Activated B cell treated with CpG ODN at 0.5 μM for 24 hours (primary cell): ENCODE measurements around the gene NEK6. TPM values are rescaled to one million over a fixed set of nuclear protein-coding genes. Genes with fewer than 3 reads are reported as not detected.

ENCODE experiments used
- ATAC-seq: fragments of 200-7000 bp; cut with Tn5 transposase; one replicate; pipeline ENCODE4 v1.10.0; 2021; ENCODE audit warnings: low read depth, mild to moderate bottlenecking, moderate library complexity
- CTCF ChIA-PET: fragments of 350-600 bp; sonication (Branson Sonifier 250); formaldehyde crosslinking; loops from one replicate; lab custom pipeline; 2021; ENCODE audit warnings: antibody characterized with exemption; lab: Charles Lee
- POLR2A ChIA-PET: fragments of 350-600 bp; sonication (Branson Sonifier 250); formaldehyde crosslinking; loops from one replicate; lab custom pipeline; 2021; ENCODE audit warnings: antibody characterized with exemption; lab: Charles Lee
- DNase-seq: peaks from one replicate; pipeline ENCODE4 v3.0.0; 2022
- H3K27ac Mint-ChIP-seq: one replicate; pipeline ENCODE4 v1.8.0; 2020; ENCODE audit warnings: mixed read lengths
- H3K27me3 Mint-ChIP-seq: one replicate; pipeline ENCODE4 v1.8.0; 2021; ENCODE audit warnings: mixed read lengths
- H3K36me3 Mint-ChIP-seq: one replicate; pipeline ENCODE4 v1.8.0; 2021; ENCODE audit warnings: low read depth, mixed read lengths
- H3K4me1 Mint-ChIP-seq: one replicate; pipeline ENCODE4 v1.8.0; 2021; ENCODE audit warnings: mixed read lengths
- H3K4me3 Mint-ChIP-seq: one replicate; pipeline ENCODE4 v1.8.0; 2020; ENCODE audit warnings: mild to moderate bottlenecking, mixed read lengths
- H3K9me3 Mint-ChIP-seq: one replicate; pipeline ENCODE4 v1.8.0; 2020; ENCODE audit warnings: mixed read lengths
- intact Hi-C: fragments of 100-400 bp; cut with micrococcal nuclease; formaldehyde crosslinking; loops from one replicate; pipeline ENCODE4 v1.15.1; 2024
- total RNA-seq: library from RNA; stranded (reverse); gene quantifications from 2 replicates; pipeline ENCODE4 v1.2.3, GENCODE V29; 2022
- TF ChIP-seq, protein P1 (sequence below): fragments of 200-600 bp; IDR thresholded peaks from one replicate; pipeline ENCODE4 v1.8.0; 2022; ENCODE audit warnings: antibody characterized with exemption, mild to moderate bottlenecking

Gene NEK6
- total RNA-seq, 1 donor from 2014 or later = 110 TPM

DNA sequence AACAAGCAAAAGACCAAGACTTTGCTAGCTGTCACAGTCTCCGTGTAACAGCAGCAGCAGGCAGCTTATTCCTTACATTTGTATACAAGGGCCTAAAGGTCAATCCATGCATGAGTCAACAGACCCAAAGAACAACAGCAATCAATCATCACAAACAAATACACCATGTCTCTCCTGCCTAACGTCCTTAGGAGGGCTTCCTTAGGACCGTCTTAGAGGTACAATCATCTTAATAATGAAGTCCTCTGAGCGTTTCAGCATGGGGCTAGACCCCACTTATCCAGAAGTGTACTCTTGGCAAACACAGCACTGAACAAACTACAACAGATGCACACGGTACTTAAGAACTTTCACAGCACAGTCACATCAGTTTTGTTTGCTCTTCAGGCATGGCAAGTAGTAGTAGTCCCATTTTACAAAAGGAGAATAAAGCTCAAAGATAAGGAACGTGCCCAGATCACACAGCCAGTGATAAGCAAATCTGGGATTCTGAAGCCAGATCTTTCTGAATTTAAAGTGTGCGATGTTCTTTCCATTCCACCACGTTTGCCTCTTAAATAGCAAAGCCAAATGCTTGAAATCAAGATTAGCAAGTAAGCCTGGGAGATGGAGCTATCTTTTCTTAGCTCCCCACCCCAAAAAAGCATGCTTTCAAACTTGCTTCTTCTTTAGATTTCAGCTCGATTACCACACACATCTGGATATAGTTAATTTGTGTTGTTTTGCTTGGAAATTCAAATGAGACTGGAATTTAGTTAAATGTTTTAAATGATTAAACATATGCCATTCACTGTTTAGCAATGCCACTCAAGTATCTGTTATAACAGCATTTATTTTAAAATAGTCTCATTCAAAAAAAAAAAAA, 133.3 kb downstream of the NEK6 start:
- Mint-ChIP-seq H3K4me3 (no peak overlapping the region), H3K27me3 (no peaks in the 10 kb centered on the region), H3K36me3 (peaks cover 42% of the 10 kb centered on the region), H3K9me3 (no peaks in the 10 kb centered on the region), H3K4me1 (peaks cover 30% of the 10 kb centered on the region), H3K27ac (no peak overlapping the region)
- TF ChIP-seq, protein P1, sequence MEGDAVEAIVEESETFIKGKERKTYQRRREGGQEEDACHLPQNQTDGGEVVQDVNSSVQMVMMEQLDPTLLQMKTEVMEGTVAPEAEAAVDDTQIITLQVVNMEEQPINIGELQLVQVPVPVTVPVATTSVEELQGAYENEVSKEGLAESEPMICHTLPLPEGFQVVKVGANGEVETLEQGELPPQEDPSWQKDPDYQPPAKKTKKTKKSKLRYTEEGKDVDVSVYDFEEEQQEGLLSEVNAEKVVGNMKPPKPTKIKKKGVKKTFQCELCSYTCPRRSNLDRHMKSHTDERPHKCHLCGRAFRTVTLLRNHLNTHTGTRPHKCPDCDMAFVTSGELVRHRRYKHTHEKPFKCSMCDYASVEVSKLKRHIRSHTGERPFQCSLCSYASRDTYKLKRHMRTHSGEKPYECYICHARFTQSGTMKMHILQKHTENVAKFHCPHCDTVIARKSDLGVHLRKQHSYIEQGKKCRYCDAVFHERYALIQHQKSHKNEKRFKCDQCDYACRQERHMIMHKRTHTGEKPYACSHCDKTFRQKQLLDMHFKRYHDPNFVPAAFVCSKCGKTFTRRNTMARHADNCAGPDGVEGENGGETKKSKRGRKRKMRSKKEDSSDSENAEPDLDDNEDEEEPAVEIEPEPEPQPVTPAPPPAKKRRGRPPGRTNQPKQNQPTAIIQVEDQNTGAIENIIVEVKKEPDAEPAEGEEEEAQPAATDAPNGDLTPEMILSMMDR = no peak
- intact Hi-C loops = no loop called here
- POLR2A ChIA-PET = no interaction called here
- CTCF ChIA-PET = interaction anchor here (1.4 to 3.4 kb wide), 3 partner anchors 10 to 264 kb away, joined by 4 to 13 read pairs (median 10); no protein-coding TSS in a partner anchor
- no peak for DNase-seq
- no peak for ATAC-seq

DNA sequence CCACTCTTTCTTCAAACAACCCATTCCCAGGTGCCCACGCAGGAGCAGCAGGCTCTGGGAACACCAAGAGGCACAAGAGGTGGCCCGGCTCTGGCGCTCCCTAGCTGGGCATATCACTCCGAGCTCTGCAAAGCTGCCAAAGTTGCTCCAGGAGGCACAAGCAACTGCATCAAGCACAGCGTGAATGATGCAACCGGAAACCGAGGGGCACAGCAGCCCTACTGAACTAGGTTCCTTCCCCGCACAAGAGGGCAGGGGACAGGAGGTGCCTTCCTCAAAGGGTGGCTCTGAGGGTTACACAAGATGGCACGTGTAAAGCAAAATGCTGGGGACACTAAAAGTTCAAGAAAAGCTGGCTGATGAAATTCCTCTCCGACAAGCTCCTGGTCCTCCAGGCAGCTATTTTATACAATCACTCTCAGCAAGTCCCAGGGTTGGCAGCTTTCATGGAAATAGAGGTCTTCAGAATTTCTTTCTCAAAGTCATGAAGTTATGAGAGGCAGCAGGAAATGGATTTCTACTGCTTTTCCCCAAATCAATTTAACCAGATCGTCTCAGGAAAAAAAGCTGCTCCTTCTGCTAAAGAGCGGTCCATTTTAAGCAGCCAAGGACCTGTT, 134.6 kb downstream of the NEK6 start:
- ATAC-seq = no peak
- intact Hi-C loops = no loop called here
- TF ChIP-seq, protein P1 = no peak
- ChIA-PET CTCF (interaction anchor here (3.4 kb wide), 1 partner anchor 265 kb away, joined by 13 read pairs; no protein-coding TSS in a partner anchor), POLR2A (no interaction called here)
- Mint-ChIP-seq H3K27me3 (no peaks in the 10 kb centered on the region), H3K9me3 (no peaks in the 10 kb centered on the region), H3K4me3 (no peak overlapping the region), H3K27ac (no peak overlapping the region), H3K36me3 (peaks cover 47% of the 10 kb centered on the region), H3K4me1 (peaks cover 26% of the 10 kb centered on the region)
- no peak for DNase-seq

DNA sequence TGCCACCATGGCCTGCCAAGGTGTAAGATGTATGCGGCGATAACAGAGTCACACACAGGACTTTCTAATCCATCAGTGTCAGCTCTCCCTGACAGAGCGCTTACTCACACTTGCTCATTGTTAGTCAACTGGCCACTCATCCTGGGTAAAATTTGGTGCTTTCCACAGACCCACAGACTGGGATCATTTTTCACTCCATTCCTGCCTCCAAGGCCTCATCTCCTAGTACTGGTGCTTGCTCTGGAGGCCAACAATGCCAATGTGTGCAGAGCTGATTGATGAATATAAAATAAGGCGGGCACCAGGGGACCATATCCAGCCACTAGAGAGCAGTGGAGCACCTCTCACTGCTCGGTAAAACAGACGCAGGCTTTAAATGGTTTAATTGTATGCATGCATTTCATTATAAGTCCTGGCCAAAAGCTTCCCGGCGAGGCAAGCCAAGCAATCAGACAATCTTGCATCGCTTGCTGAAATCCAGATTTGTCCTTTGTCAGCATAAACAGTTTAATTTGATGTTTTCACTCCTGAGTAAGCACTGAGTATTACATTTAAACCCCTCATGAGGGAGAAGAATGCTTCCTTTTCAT, 135.2 kb downstream of the NEK6 start:
- Mint-ChIP-seq H3K4me1 (peaks cover 20% of the 10 kb centered on the region), H3K9me3 (no peaks in the 10 kb centered on the region), H3K36me3 (peaks cover 49% of the 10 kb centered on the region), H3K27me3 (no peaks in the 10 kb centered on the region), H3K27ac (no peak overlapping the region), H3K4me3 (no peak overlapping the region)
- ATAC-seq (no peak), DNase-seq (no peak)
- TF ChIP-seq, protein P1 = no peak
- intact Hi-C loops = no loop called here
- POLR2A ChIA-PET = no interaction called here
- CTCF ChIA-PET = interaction anchor here (3.4 kb wide), 1 partner anchor 266 kb away, joined by 13 read pairs; no protein-coding TSS in a partner anchor

DNA sequence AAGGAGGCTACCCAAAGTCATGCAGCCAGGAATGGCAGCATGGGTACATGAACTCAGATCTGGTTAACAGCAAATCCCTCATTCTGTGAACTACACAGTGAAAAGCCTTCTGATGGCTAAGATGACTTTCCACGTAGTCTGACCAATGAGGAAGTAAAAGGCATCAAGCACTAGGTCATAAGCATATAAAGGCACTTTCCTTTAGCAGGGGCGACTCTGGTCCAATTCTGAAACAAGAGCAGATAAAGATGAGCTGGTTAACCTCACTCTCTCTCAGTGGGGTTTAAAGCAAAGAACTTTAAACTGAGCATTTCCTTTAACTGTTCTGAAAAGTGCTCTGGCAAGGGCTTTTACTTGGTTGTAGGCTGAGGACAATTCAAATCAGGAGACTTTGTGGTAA, 136.4 kb downstream of the NEK6 start:
- Mint-ChIP-seq H3K4me3 (no peak overlapping the region), H3K27me3 (no peaks in the 10 kb centered on the region), H3K9me3 (no peaks in the 10 kb centered on the region), H3K36me3 (peaks cover 56% of the 10 kb centered on the region), H3K27ac (no peak overlapping the region), H3K4me1 (peaks cover 13% of the 10 kb centered on the region)
- no peak for DNase-seq
- ChIA-PET POLR2A (no interaction called here), CTCF (interaction anchor here (1.2 to 3.4 kb wide), 2 partner anchors 16 to 267 kb away, joined by 3 to 13 read pairs; no protein-coding TSS in a partner anchor)
- intact Hi-C loops = loop anchor here (1.0 kb wide), 1 partner anchor 268 kb away; no protein-coding TSS in a partner anchor
- ATAC-seq = no peak
- TF ChIP-seq, protein P1 = no peak
